ENCODE data around the gene KCTD20.
A peak's percentile ranks its signal among the peaks of the same experiment; 100 is the strongest.

Gene KCTD20

GRCh38 chr6:36493859-36494258 is 51.1 kb downstream of the KCTD20 start:
- Histone ChIP-seq H3K4me3 (ENCODE audit: low read length) (no peak overlapping the region), H3K36me3 (ENCODE audit: insufficient read depth, low read length) (peaks cover 45% of the 10 kb centered on the region), H3K27ac (ENCODE audit: low read depth, low read length) (peak overlapping the region; percentile 9; the same call in 1 of the 2 replicates), H3K9me3 (ENCODE audit: insufficient read depth, low read depth, low read length) (no peaks in the 10 kb centered on the region), H3K9ac (ENCODE audit: low read depth, low read length) (peak overlapping the region; percentile 32; the same call in 1 of the 2 replicates), H3K4me1 (ENCODE audit: insufficient read depth, low read length) (peaks cover 19% of the 10 kb centered on the region), H3K27me3 (ENCODE audit: insufficient read depth, low read length) (no peaks in the 10 kb centered on the region)
- 88% methylated on average over 2 of the region's 2 CpGs for WGBS

DNA sequence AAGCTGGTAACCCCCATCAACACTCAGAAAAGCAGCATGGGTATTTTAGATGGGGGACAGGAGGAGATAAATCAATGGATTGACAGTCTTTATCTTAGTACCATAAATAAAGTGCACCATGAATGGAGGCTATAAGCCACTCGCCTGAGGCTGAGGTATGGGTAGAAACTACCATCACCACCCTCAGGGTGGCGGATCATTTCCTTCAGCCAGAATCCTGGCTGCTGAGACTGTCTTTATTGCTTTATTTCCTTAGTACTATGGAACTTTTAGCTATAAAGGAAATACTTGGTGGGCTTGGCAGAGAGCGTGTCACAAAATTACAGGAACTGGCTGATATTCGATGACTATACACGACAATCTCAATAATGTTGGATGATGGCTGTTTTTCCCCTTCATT is 52.3 kb downstream of the KCTD20 start:
- Histone ChIP-seq H3K4me1 (ENCODE audit: insufficient read depth, low read length) (peaks cover 19% of the 10 kb centered on the region), H3K36me3 (ENCODE audit: insufficient read depth, low read length) (peaks cover 54% of the 10 kb centered on the region), H3K4me3 (ENCODE audit: low read length) (no peak overlapping the region), H3K9me3 (ENCODE audit: insufficient read depth, low read depth, low read length) (no peaks in the 10 kb centered on the region), H3K9ac (ENCODE audit: low read depth, low read length) (no peak overlapping the region), H3K27ac (ENCODE audit: low read depth, low read length) (no peak overlapping the region), H3K27me3 (ENCODE audit: insufficient read depth, low read length) (no peaks in the 10 kb centered on the region)
- WGBS, result 95% methylated on average over 4 of the region's 5 CpGs

DNA sequence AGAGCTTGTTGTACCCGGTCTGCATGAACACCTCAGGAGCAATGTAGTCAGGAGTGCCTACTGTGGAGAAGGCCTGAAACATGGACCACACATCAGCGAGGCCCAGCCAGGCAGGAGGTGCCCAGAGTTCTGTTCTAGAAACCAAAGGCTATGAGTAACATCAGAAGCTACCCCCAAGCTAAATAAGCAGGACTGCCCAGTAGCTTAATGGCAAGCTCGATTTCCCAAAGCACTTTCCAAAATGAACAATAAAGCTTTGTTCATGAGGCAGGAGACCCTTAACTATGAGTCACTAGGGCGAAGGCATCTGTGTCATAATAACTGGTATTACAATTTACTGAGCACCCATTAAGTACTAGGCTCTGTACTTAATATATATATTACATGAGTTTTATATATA is 57.1 kb downstream of the KCTD20 start:
- Histone ChIP-seq H3K9ac (ENCODE audit: low read depth, low read length) (no peak overlapping the region), H3K9me3 (ENCODE audit: insufficient read depth, low read depth, low read length) (no peaks in the 10 kb centered on the region), H3K36me3 (ENCODE audit: insufficient read depth, low read length) (peaks cover 72% of the 10 kb centered on the region), H3K27me3 (ENCODE audit: insufficient read depth, low read length) (no peaks in the 10 kb centered on the region), H3K27ac (ENCODE audit: low read depth, low read length) (no peak overlapping the region), H3K4me3 (ENCODE audit: low read length) (no peak overlapping the region), H3K4me1 (ENCODE audit: insufficient read depth, low read length) (no peaks in the 10 kb centered on the region)
- whole genome bisulfite sequencing, result 96% methylated on average over 4 of the region's 4 CpGs

- H3K9ac ChIP-seq (ENCODE audit: low read depth, low read length), result no peak overlapping the region
- no peak overlapping the region for H3K4me3 ChIP-seq (ENCODE audit: low read length)
- H3K27ac ChIP-seq (ENCODE audit: low read depth, low read length), result no peak overlapping the region
- 99% methylated on average over 6 of the region's 6 CpGs for WGBS
- H3K36me3 ChIP-seq (ENCODE audit: insufficient read depth, low read length), result peaks cover 72% of the 10 kb centered on the region
- H3K9me3 ChIP-seq (ENCODE audit: insufficient read depth, low read depth, low read length), result no peaks in the 10 kb centered on the region
- H3K4me1 ChIP-seq (ENCODE audit: insufficient read depth, low read length), result no peaks in the 10 kb centered on the region
- no peaks in the 10 kb centered on the region for H3K27me3 ChIP-seq (ENCODE audit: insufficient read depth, low read length)
Observed at GRCh38 chr6:36501686-36502085, 58.9 kb downstream of the KCTD20 start.

DNA sequence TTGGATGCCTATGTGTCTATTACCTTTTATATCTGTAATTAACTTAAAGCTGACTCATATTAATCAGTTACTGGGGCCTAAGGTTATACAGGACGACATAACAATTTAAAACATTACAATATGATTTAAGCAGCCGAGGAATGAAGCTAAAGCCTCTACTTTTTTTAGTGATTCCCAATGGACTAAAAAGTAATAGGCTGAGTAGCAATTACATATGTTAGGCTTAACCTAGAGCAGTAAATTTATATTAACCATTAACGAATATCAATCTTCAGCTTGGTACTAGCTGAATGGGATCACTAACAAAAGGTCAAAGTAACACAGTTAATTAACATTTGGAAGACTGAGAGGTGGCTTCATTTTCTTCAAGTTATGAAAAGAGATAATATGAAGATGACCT is 61.4 kb downstream of the KCTD20 start:
- peaks cover 54% of the 10 kb centered on the region for H3K36me3 ChIP-seq (ENCODE audit: insufficient read depth, low read length)

DNA sequence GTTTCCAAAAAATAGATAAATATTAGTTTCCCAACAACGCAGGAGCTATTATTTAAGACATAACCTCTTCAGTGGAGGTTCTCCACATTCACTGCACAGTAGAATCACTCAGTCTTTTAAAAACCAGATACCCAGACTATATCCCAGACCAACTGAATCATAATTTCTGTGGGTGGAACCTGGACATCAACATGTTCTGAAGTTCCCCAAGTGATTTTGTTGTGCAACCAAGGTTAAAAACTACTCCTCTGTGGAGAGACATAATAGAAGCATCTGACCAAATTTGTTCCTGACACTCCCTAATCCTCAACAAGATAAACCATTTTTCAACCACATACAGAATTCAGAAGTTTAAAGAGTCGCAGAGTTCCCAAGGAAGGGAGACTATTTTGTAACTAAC is 62.2 kb downstream of the KCTD20 start:
- no peaks in the 10 kb centered on the region for H3K4me1 ChIP-seq (ENCODE audit: insufficient read depth, low read length)
- H3K9ac ChIP-seq (ENCODE audit: low read depth, low read length), result no peak overlapping the region
- peaks cover 53% of the 10 kb centered on the region for H3K36me3 ChIP-seq (ENCODE audit: insufficient read depth, low read length)
- no peaks in the 10 kb centered on the region for H3K27me3 ChIP-seq (ENCODE audit: insufficient read depth, low read length)
- H3K9me3 ChIP-seq (ENCODE audit: insufficient read depth, low read depth, low read length), result no peaks in the 10 kb centered on the region
- H3K27ac ChIP-seq (ENCODE audit: low read depth, low read length), result no peak overlapping the region
- H3K4me3 ChIP-seq (ENCODE audit: low read length), result no peak overlapping the region
- WGBS, result 96% methylated on average over 2 of the region's 2 CpGs

More for the DNA sequence above, 61.4 kb downstream of the KCTD20 start:
- no peak overlapping the region for H3K27ac ChIP-seq (ENCODE audit: low read depth, low read length)
- H3K9ac ChIP-seq (ENCODE audit: low read depth, low read length), result no peak overlapping the region
- 96% methylated on average over 3 of the region's 3 CpGs for WGBS
- no peaks in the 10 kb centered on the region for H3K4me1 ChIP-seq (ENCODE audit: insufficient read depth, low read length)
- H3K9me3 ChIP-seq (ENCODE audit: insufficient read depth, low read depth, low read length), result no peaks in the 10 kb centered on the region
- H3K4me3 ChIP-seq (ENCODE audit: low read length), result no peak overlapping the region
- H3K27me3 ChIP-seq (ENCODE audit: insufficient read depth, low read length), result no peaks in the 10 kb centered on the region

- Histone ChIP-seq H3K27ac (ENCODE audit: low read depth, low read length) (no peak overlapping the region), H3K9me3 (ENCODE audit: insufficient read depth, low read depth, low read length) (no peaks in the 10 kb centered on the region), H3K36me3 (ENCODE audit: insufficient read depth, low read length) (peaks cover 63% of the 10 kb centered on the region), H3K9ac (ENCODE audit: low read depth, low read length) (no peak overlapping the region), H3K4me1 (ENCODE audit: insufficient read depth, low read length) (no peaks in the 10 kb centered on the region), H3K4me3 (ENCODE audit: low read length) (no peak overlapping the region), H3K27me3 (ENCODE audit: insufficient read depth, low read length) (no peaks in the 10 kb centered on the region)
- WGBS, result 92% methylated on average over 5 of the region's 6 CpGs
Observed at GRCh38 chr6:36505744-36506534, 63.1 kb downstream of the KCTD20 start.

- Histone ChIP-seq H3K4me1 (ENCODE audit: insufficient read depth, low read length) (no peaks in the 10 kb centered on the region), H3K9me3 (ENCODE audit: insufficient read depth, low read depth, low read length) (no peaks in the 10 kb centered on the region), H3K9ac (ENCODE audit: low read depth, low read length) (no peak overlapping the region), H3K27ac (ENCODE audit: low read depth, low read length) (no peak overlapping the region), H3K4me3 (ENCODE audit: low read length) (no peak overlapping the region), H3K27me3 (ENCODE audit: insufficient read depth, low read length) (no peaks in the 10 kb centered on the region), H3K36me3 (ENCODE audit: insufficient read depth, low read length) (peaks cover 68% of the 10 kb centered on the region)
- WGBS, result 93% methylated on average over 2 of the region's 2 CpGs
Observed at GRCh38 chr6:36506611-36507010, 63.8 kb downstream of the KCTD20 start.

DNA sequence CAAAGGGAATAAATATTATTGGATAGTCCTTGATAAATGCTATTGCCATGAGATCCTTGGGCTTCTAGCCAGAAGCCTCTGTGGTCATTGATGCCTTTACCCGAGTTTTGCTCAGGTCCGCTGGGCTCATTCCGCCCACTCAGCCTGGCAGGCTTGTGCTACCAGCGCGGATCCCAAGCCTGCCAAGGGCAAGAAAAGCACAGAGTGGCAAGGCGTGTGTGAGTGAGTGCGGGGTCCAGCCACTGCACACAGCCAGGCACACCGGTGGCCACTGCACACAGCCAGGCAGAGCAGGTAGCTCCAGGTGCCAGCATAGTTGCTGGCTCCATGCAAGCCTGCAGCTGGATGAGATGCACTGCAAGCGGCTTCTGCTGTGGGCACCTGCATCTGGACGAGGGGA is 65.7 kb downstream of the KCTD20 start:
- no peaks in the 10 kb centered on the region for H3K9me3 ChIP-seq (ENCODE audit: insufficient read depth, low read depth, low read length)
- no peak overlapping the region for H3K27ac ChIP-seq (ENCODE audit: low read depth, low read length)
- H3K4me3 ChIP-seq (ENCODE audit: low read length), result no peak overlapping the region
- 96% methylated on average over 10 of the region's 10 CpGs for WGBS
- no peaks in the 10 kb centered on the region for H3K4me1 ChIP-seq (ENCODE audit: insufficient read depth, low read length)
- peaks cover 65% of the 10 kb centered on the region for H3K36me3 ChIP-seq (ENCODE audit: insufficient read depth, low read length)
- H3K27me3 ChIP-seq (ENCODE audit: insufficient read depth, low read length), result no peaks in the 10 kb centered on the region
- no peak overlapping the region for H3K9ac ChIP-seq (ENCODE audit: low read depth, low read length)

GRCh38 chr6:36510365-36510764 is 67.6 kb downstream of the KCTD20 start:
- Histone ChIP-seq H3K27me3 (ENCODE audit: insufficient read depth, low read length) (no peaks in the 10 kb centered on the region), H3K36me3 (ENCODE audit: insufficient read depth, low read length) (peaks cover 60% of the 10 kb centered on the region), H3K4me1 (ENCODE audit: insufficient read depth, low read length) (no peaks in the 10 kb centered on the region), H3K9ac (ENCODE audit: low read depth, low read length) (no peak overlapping the region), H3K27ac (ENCODE audit: low read depth, low read length) (no peak overlapping the region), H3K9me3 (ENCODE audit: insufficient read depth, low read depth, low read length) (no peaks in the 10 kb centered on the region), H3K4me3 (ENCODE audit: low read length) (no peak overlapping the region)
- 98% methylated on average over 3 of the region's 3 CpGs for WGBS

GRCh38 chr6:36514554-36515456 is 72.0 kb downstream of the KCTD20 start:
- H3K27me3 ChIP-seq (ENCODE audit: insufficient read depth, low read length), result no peaks in the 10 kb centered on the region
- H3K4me3 ChIP-seq (ENCODE audit: low read length), result no peak overlapping the region
- H3K9me3 ChIP-seq (ENCODE audit: insufficient read depth, low read depth, low read length), result no peaks in the 10 kb centered on the region
- WGBS, result 91% methylated on average over 8 of the region's 8 CpGs
- H3K9ac ChIP-seq (ENCODE audit: low read depth, low read length), result no peak overlapping the region
- no peaks in the 10 kb centered on the region for H3K4me1 ChIP-seq (ENCODE audit: insufficient read depth, low read length)
- no peak overlapping the region for H3K27ac ChIP-seq (ENCODE audit: low read depth, low read length)
- H3K36me3 ChIP-seq (ENCODE audit: insufficient read depth, low read length), result peaks cover 83% of the 10 kb centered on the region

Data from HUES64 (cell line).